Activated CD4-positive, CD25-positive, alpha-beta regulatory T cell treated with anti-CD3 and anti-CD28 coated beads, Interleukin-2, amount 50 U/mL, for 24 hours (primary cell): ENCODE data around the gene KRTAP12-3.
"Not testable (repeated sequence)": the region's sequence is repeated elsewhere in the genome, so short reads cannot be mapped to it uniquely, and the experiment has no call there.

ENCODE experiments used
- ATAC-seq, 2 donors: fragments of 150-1000 bp; cut with Tn5 transposase; one replicate each; pipeline ENCODE4 v1.10.0; 2021; ENCODE audit warnings: mild to moderate bottlenecking in 1 of 2, moderate library complexity in 1 of 2

KRTAP12-3 gene

GRCh38 chr21:44627831-44628233 lies 29.9 kb upstream of the KRTAP12-3 start:
- not testable (repeated sequence) for ATAC-seq

GRCh38 chr21:44628707-44629391 lies 28.9 kb upstream of the KRTAP12-3 start:
- no peak for ATAC-seq

GRCh38 chr21:44630440-44630839 lies 27.3 kb upstream of the KRTAP12-3 start:
- no peak for ATAC-seq

- no peak for ATAC-seq
These were observed 25.7 kb upstream of the KRTAP12-3 start for GRCh38 chr21:44632067-44632466.

GRCh38 chr21:44636209-44637017 lies 21.3 kb upstream of the KRTAP12-3 start:
- no peak for ATAC-seq

GRCh38 chr21:44637018-44637850 lies 20.5 kb upstream of the KRTAP12-3 start, which contains the start of gene KRTAP10-10:
Gene KRTAP10-10 (plus strand): TSS chr21:44637356. CDS start chr21:44637418, 62 bp downstream.
- no peak for ATAC-seq

- ATAC-seq: not testable (repeated sequence)
These were observed 19.8 kb upstream of the KRTAP12-3 start for GRCh38 chr21:44637851-44638348.

- not testable (repeated sequence) for ATAC-seq
These were observed 19.0 kb upstream of the KRTAP12-3 start for GRCh38 chr21:44638506-44639330.

- ATAC-seq: no peak
These were observed 18.4 kb upstream of the KRTAP12-3 start for GRCh38 chr21:44639331-44639655.

GRCh38 chr21:44640761-44641160 lies 17.0 kb upstream of the KRTAP12-3 start:
- ATAC-seq: no peak

GRCh38 chr21:44643741-44644310 lies 13.9 kb upstream of the KRTAP12-3 start:
- no peak for ATAC-seq

- ATAC-seq: no peak
These were observed 12.9 kb upstream of the KRTAP12-3 start for GRCh38 chr21:44644878-44645277.

GRCh38 chr21:44646366-44647221 lies 11.1 kb upstream of the KRTAP12-3 start, which contains the start of gene KRTAP10-11:
Gene KRTAP10-11 (plus strand): TSS chr21:44646414. CDS start chr21:44646459, 45 bp downstream.
- not testable (repeated sequence) for ATAC-seq

- ATAC-seq: no peak
These were observed 10.5 kb upstream of the KRTAP12-3 start for GRCh38 chr21:44647222-44647552.

- no peak for ATAC-seq
These were observed 9.0 kb upstream of the KRTAP12-3 start for GRCh38 chr21:44648557-44649311.

GRCh38 chr21:44649521-44650100 lies 8.1 kb upstream of the KRTAP12-3 start:
- ATAC-seq: no peak

GRCh38 chr21:44650265-44650972 lies 7.3 kb upstream of the KRTAP12-3 start:
- ATAC-seq: no peak

- no peak for ATAC-seq
These were observed 6.6 kb upstream of the KRTAP12-3 start for GRCh38 chr21:44650973-44651675.
